Measurements from ENCODE around the gene SPATA24. TPM values are rescaled to one million over a fixed set of nuclear protein-coding genes. Genes with fewer than 3 reads are reported as not detected.

SPATA24 gene
- polyA plus RNA-seq, 1 donor from 2014 or later, result 6.7 TPM

- Histone ChIP-seq H3K4me2 (ENCODE audit: low read length) (no peak overlapping the region), H3K79me2 (replicated peaks; ENCODE audit: insufficient read depth, low read length) (no peaks in the 10 kb centered on the region), H3K27ac (ENCODE audit: low read length) (no peak overlapping the region), H3K9me3 (ENCODE audit: low read length) (no peaks in the 10 kb centered on the region), H3K4me3 (ENCODE audit: low read length) (no peak overlapping the region), H3K27me3 (ENCODE audit: insufficient read depth, low read depth, low read length) (peaks cover 48% of the 10 kb centered on the region), H2AFZ (ENCODE audit: low read depth, low read length) (no peak overlapping the region), H3K9ac (ENCODE audit: low read length) (no peak overlapping the region), H3K9me2 (ENCODE audit: insufficient read depth, low read length) (no peaks in the 10 kb centered on the region), H3F3A (ENCODE audit: insufficient read depth, low read length, poor library complexity, severe bottlenecking) (no peaks in the 10 kb centered on the region), H4K20me1 (ENCODE audit: insufficient read depth) (no peaks in the 10 kb centered on the region), H3K36me3 (ENCODE audit: insufficient read depth, low read length) (no peaks in the 10 kb centered on the region)
- TF ChIP-seq MXI1 (conservative IDR thresholded peaks at IDR 0.05; ENCODE audit: poor library complexity, severe bottlenecking) (no peak), POLR2AphosphoS5 (IDR thresholded peaks at IDR 0.05) (no peak), EP300 (conservative IDR thresholded peaks at IDR 0.05; ENCODE audit: poor library complexity, severe bottlenecking) (no peak), EZH2 (IDR thresholded peaks at IDR 0.05; ENCODE audit: borderline replicate concordance, insufficient read depth, low read length, poor library complexity, severe bottlenecking) (no peak), SMC3 (conservative IDR thresholded peaks at IDR 0.05; ENCODE audit: poor library complexity) (no peak), TAF1 (IDR thresholded peaks at IDR 0.05; ENCODE audit: low read depth) (no peak), RAD21 (conservative IDR thresholded peaks at IDR 0.05) (no peak)
- TF ChIP-seq, protein P1, sequence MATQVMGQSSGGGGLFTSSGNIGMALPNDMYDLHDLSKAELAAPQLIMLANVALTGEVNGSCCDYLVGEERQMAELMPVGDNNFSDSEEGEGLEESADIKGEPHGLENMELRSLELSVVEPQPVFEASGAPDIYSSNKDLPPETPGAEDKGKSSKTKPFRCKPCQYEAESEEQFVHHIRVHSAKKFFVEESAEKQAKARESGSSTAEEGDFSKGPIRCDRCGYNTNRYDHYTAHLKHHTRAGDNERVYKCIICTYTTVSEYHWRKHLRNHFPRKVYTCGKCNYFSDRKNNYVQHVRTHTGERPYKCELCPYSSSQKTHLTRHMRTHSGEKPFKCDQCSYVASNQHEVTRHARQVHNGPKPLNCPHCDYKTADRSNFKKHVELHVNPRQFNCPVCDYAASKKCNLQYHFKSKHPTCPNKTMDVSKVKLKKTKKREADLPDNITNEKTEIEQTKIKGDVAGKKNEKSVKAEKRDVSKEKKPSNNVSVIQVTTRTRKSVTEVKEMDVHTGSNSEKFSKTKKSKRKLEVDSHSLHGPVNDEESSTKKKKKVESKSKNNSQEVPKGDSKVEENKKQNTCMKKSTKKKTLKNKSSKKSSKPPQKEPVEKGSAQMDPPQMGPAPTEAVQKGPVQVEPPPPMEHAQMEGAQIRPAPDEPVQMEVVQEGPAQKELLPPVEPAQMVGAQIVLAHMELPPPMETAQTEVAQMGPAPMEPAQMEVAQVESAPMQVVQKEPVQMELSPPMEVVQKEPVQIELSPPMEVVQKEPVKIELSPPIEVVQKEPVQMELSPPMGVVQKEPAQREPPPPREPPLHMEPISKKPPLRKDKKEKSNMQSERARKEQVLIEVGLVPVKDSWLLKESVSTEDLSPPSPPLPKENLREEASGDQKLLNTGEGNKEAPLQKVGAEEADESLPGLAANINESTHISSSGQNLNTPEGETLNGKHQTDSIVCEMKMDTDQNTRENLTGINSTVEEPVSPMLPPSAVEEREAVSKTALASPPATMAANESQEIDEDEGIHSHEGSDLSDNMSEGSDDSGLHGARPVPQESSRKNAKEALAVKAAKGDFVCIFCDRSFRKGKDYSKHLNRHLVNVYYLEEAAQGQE (IDR thresholded peaks at IDR 0.05; ENCODE audit: borderline replicate concordance), result no peak
- TF ChIP-seq, protein P2, sequence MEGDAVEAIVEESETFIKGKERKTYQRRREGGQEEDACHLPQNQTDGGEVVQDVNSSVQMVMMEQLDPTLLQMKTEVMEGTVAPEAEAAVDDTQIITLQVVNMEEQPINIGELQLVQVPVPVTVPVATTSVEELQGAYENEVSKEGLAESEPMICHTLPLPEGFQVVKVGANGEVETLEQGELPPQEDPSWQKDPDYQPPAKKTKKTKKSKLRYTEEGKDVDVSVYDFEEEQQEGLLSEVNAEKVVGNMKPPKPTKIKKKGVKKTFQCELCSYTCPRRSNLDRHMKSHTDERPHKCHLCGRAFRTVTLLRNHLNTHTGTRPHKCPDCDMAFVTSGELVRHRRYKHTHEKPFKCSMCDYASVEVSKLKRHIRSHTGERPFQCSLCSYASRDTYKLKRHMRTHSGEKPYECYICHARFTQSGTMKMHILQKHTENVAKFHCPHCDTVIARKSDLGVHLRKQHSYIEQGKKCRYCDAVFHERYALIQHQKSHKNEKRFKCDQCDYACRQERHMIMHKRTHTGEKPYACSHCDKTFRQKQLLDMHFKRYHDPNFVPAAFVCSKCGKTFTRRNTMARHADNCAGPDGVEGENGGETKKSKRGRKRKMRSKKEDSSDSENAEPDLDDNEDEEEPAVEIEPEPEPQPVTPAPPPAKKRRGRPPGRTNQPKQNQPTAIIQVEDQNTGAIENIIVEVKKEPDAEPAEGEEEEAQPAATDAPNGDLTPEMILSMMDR (IDR thresholded peaks at IDR 0.05; ENCODE audit: poor library complexity, severe bottlenecking), result no peak
Measured at GRCh38 chr5:139390639-139391569, 13.0 kb downstream of the SPATA24 start.

DNA sequence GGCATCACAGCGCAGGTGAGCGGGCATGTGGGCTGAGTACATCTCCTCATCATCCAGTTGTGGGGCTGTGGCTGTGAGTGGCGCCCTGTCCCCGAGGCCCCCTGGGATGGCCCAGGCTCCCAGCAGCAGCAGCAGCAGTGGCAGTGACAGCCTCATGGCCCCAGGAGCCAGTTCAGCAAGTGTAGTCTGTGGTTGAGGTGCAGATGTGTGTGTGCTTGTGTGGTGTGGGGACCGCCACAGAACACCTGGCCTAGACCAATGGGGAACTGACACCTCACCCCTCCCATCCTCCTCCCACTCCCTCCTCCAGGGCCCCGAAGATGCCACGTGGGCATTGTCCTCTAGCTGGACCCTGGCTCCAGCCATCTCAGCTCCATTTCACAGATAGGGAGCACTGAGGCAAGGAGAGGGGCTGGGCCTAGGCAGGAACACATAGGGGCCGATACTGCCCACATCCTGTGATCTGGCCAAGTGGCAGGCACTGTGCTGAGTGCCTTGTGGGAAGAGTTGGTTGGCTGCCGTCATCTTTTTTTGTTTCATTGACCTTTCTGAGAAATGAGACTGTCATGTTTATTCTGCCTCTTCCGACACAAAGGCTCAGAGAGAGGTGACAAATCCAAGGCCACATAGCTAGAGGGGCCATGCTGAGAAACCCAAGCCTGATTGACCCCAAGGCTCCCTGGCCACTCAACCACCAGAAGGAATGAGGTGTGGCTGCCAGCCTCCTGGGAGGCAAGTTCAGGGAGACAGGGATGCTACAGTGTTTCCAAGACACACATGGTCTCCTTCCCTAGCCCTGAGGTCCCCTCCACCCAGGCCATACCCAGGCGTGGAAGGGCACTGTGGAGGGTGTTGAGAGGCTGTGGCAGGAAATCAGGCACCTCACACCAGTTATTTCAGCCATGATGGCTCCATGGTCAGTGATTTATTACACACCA, 13.9 kb downstream of the SPATA24 start, which contains the start of gene MZB1:
Gene MZB1, minus strand, starts transcription at position 213 of the 938 bp plus-strand sequence. Its CDS starts 57 bp downstream, at position 156.
- Histone ChIP-seq H2AFZ (ENCODE audit: low read depth, low read length) (no peak within 1 kb of the TSS), H3K27me3 (ENCODE audit: insufficient read depth, low read depth, low read length) (peaks cover 39% of the 10 kb centered on the region), H4K20me1 (ENCODE audit: insufficient read depth) (no peaks in the 10 kb centered on the region)

More for the DNA sequence above, 13.9 kb downstream of the SPATA24 start, which contains the start of gene MZB1:
- H3K36me3 ChIP-seq (ENCODE audit: insufficient read depth, low read length), result no peaks in the 10 kb centered on the region
- no peaks in the 10 kb centered on the region for H3K79me2 ChIP-seq (replicated peaks; ENCODE audit: insufficient read depth, low read length)
- H3K9me2 ChIP-seq (ENCODE audit: insufficient read depth, low read length), result no peaks in the 10 kb centered on the region
- H3K4me3 ChIP-seq (ENCODE audit: low read length), result no peak within 1 kb of the TSS
- H3K9me3 ChIP-seq (ENCODE audit: low read length), result no peaks in the 10 kb centered on the region
- no peaks in the 10 kb centered on the region for H3F3A ChIP-seq (ENCODE audit: insufficient read depth, low read length, poor library complexity, severe bottlenecking)
- TF ChIP-seq RAD21 (conservative IDR thresholded peaks at IDR 0.05), result no peak
- no peak for TF ChIP-seq EZH2 (IDR thresholded peaks at IDR 0.05; ENCODE audit: borderline replicate concordance, insufficient read depth, low read length, poor library complexity, severe bottlenecking)
- no peak for TF ChIP-seq TAF1 (IDR thresholded peaks at IDR 0.05; ENCODE audit: low read depth)
- TF ChIP-seq SMC3 (conservative IDR thresholded peaks at IDR 0.05; ENCODE audit: poor library complexity), result no peak
- TF ChIP-seq EP300 (conservative IDR thresholded peaks at IDR 0.05; ENCODE audit: poor library complexity, severe bottlenecking), result no peak
- TF ChIP-seq, protein P1 (IDR thresholded peaks at IDR 0.05; ENCODE audit: borderline replicate concordance), result no peak
- no peak within 1 kb of the TSS for H3K27ac ChIP-seq (ENCODE audit: low read length)
- no peak within 1 kb of the TSS for H3K9ac ChIP-seq (ENCODE audit: low read length)
- no peak within 1 kb of the TSS for H3K4me2 ChIP-seq (ENCODE audit: low read length)

Measured in neural cell (in vitro differentiated cells).